ENCODE results near the gene HUWE1. TPM values are rescaled to one million over a fixed set of nuclear protein-coding genes. Genes with fewer than 3 reads are reported as not detected.

Gene HUWE1
- total RNA-seq, 2 donors from 2014 or later, result 111 to 116 TPM

DNA sequence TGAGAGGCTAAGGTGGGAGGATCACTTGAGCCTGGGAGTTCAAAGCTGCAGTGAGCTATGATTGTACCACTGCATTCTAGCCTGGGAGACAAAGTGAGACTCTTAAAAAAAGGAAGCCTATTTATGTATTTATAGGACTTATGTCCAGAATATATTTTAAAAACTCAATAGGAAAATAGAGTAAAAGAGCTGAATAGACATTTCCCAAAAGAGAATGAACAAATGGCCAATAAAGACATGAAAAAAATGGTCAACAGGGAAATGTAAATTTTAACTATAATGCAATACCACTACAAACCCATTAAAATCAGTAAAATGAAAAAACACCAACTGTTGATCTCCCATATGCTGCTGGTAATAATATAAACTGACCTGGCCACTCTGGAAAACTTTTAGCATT is 115.0 kb downstream of the HUWE1 start:
- peaks cover 53% of the 10 kb centered on the region for H3K36me3 ChIP-seq
- DNase-seq (ENCODE audit: low spot score), result no peak
- TF ChIP-seq, protein P1, sequence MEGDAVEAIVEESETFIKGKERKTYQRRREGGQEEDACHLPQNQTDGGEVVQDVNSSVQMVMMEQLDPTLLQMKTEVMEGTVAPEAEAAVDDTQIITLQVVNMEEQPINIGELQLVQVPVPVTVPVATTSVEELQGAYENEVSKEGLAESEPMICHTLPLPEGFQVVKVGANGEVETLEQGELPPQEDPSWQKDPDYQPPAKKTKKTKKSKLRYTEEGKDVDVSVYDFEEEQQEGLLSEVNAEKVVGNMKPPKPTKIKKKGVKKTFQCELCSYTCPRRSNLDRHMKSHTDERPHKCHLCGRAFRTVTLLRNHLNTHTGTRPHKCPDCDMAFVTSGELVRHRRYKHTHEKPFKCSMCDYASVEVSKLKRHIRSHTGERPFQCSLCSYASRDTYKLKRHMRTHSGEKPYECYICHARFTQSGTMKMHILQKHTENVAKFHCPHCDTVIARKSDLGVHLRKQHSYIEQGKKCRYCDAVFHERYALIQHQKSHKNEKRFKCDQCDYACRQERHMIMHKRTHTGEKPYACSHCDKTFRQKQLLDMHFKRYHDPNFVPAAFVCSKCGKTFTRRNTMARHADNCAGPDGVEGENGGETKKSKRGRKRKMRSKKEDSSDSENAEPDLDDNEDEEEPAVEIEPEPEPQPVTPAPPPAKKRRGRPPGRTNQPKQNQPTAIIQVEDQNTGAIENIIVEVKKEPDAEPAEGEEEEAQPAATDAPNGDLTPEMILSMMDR (IDR thresholded peaks at IDR 0.05), result no peak
- H3K4me3 ChIP-seq, result no peak overlapping the region
- H3K4me1 ChIP-seq, result no peaks in the 10 kb centered on the region
- no peaks in the 10 kb centered on the region for H3K27me3 ChIP-seq
- no peaks in the 10 kb centered on the region for H3K9me3 ChIP-seq
- H3K27ac ChIP-seq, result no peak overlapping the region

DNA sequence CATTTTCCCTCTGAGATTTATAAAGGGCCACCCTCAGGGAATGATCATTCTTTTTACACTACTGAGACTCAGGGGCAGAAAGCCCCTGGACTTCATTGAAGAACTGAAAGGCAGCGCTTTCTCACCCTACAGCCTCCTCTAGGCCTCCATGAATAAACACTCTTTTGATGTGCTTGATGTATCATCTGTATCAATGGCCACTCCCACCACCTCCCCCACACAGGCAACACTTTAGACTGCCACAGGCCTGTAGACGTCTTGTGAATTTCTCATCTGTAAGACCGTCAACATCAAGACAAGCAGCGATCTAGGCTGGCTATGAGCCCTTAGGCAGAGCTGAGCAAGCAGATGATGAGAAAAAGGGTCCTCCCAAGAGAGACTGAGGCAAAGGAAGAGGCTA is 123.2 kb downstream of the HUWE1 start:
- no peak overlapping the region for H3K27ac ChIP-seq

GRCh38 chrX:53561912-53562311 is 124.6 kb downstream of the HUWE1 start:
- H3K36me3 ChIP-seq, result peaks cover 68% of the 10 kb centered on the region
- H3K27me3 ChIP-seq, result no peaks in the 10 kb centered on the region
- H3K27ac ChIP-seq, result no peak overlapping the region
- no peaks in the 10 kb centered on the region for H3K4me1 ChIP-seq
- TF ChIP-seq, protein P1 (IDR thresholded peaks at IDR 0.05), result no peak
- no peaks in the 10 kb centered on the region for H3K9me3 ChIP-seq
- no peak overlapping the region for H3K4me3 ChIP-seq
- no peak for DNase-seq (ENCODE audit: low spot score)

More for the DNA sequence above, 123.2 kb downstream of the HUWE1 start:
- H3K4me1 ChIP-seq, result no peaks in the 10 kb centered on the region
- no peak for DNase-seq (ENCODE audit: low spot score)
- no peaks in the 10 kb centered on the region for H3K9me3 ChIP-seq
- no peak overlapping the region for H3K4me3 ChIP-seq
- no peaks in the 10 kb centered on the region for H3K27me3 ChIP-seq
- H3K36me3 ChIP-seq, result peaks cover 54% of the 10 kb centered on the region
- TF ChIP-seq, protein P1 (IDR thresholded peaks at IDR 0.05), result no peak

- Histone ChIP-seq H3K27me3 (no peaks in the 10 kb centered on the region), H3K9me3 (no peaks in the 10 kb centered on the region), H3K27ac (no peak overlapping the region), H3K4me3 (no peak overlapping the region), H3K4me1 (no peaks in the 10 kb centered on the region), H3K36me3 (peaks cover 67% of the 10 kb centered on the region)
- no peak for DNase-seq (ENCODE audit: low spot score)
- TF ChIP-seq, protein P1 (IDR thresholded peaks at IDR 0.05), result no peak
Observed at GRCh38 chrX:53558646-53559045, 127.9 kb downstream of the HUWE1 start.

- H3K36me3 ChIP-seq, result peaks cover 76% of the 10 kb centered on the region
- H3K27me3 ChIP-seq, result no peaks in the 10 kb centered on the region
- H3K27ac ChIP-seq, result no peak overlapping the region
- no peak overlapping the region for H3K4me3 ChIP-seq
- TF ChIP-seq, protein P1 (IDR thresholded peaks at IDR 0.05), result no peak
- no peaks in the 10 kb centered on the region for H3K4me1 ChIP-seq
- no peak for DNase-seq (ENCODE audit: low spot score)
- no peaks in the 10 kb centered on the region for H3K9me3 ChIP-seq
Observed at GRCh38 chrX:53556868-53557267, 129.7 kb downstream of the HUWE1 start.

- no peaks in the 10 kb centered on the region for H3K4me1 ChIP-seq
- H3K4me3 ChIP-seq, result no peak overlapping the region
Observed at GRCh38 chrX:53550756-53551463, 135.6 kb downstream of the HUWE1 start.

More at GRCh38 chrX:53550756-53551463, 135.6 kb downstream of the HUWE1 start:
- DNase-seq (ENCODE audit: low spot score), result no peak
- Histone ChIP-seq H3K27me3 (no peaks in the 10 kb centered on the region), H3K36me3 (peaks cover 84% of the 10 kb centered on the region), H3K9me3 (no peaks in the 10 kb centered on the region), H3K27ac (no peak overlapping the region)
- TF ChIP-seq, protein P1 (IDR thresholded peaks at IDR 0.05), result no peak

Measured in right atrium auricular region (tissue), 2 donors.